ENCODE measurements around the gene CLIP2. TPM values are rescaled to one million over a fixed set of nuclear protein-coding genes. Genes with fewer than 3 reads are reported as not detected.

CLIP2 gene
- total and polyA plus RNA-seq, 2 of the 8 experiments (the other 6 are each of a cell fraction or from before 2014, with no cell fraction given) = 8.3 to 41.5 TPM

DNA sequence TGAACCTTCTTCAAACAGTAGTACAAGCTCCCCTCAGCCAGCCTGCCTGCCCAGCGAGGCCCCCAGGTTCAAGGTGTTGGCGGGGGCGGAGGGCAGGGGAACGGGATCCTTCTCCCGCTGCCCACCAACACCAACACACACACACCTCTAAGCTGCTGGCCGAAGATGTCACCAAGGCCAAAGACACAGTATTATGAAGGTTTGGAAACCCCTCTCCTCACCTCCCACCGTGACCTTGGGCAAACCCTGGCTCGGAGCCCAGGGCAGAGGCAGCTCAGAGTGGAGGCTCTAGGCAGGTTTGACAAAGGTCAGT lies 115.1 kb downstream of the CLIP2 start (continued):
- no peak for TF ChIP-seq EP300 (IDR thresholded peaks at IDR 0.05; ENCODE audit: borderline replicate concordance in 1 of 2, low read depth in 2 of 2, low read length in 2 of 2)
